WTC11 (cell line): ENCODE measurements around the gene FAM171A1. TPM values are rescaled to one million over a fixed set of nuclear protein-coding genes. Genes with fewer than 3 reads are reported as not detected.
"Not testable (repeated sequence)": the region's sequence is repeated elsewhere in the genome, so short reads cannot be mapped to it uniquely, and the experiment has no call there.

Experiments
- ATAC-seq: fragments of 200-7000 bp; cut with Tn5 transposase; 2 replicates; pipeline ENCODE4 v1.10.0; 2021; ENCODE audit warnings: mild to moderate bottlenecking, moderate library complexity
- CTCF ChIA-PET: fragments of 300-600 bp; sonication (Branson Sonifier 250); formaldehyde crosslinking; loops from one replicate; lab custom pipeline; 2021; ENCODE audit warnings: antibody characterized with exemption; lab: Charles Lee
- POLR2A ChIA-PET: fragments of 350-600 bp; sonication (Branson Sonifier 250); formaldehyde crosslinking; loops from one replicate; lab custom pipeline; 2021; ENCODE audit warnings: antibody characterized with exemption; lab: Charles Lee
- DNase-seq: peaks from one replicate; pipeline ENCODE4 v3.0.0; 2021; ENCODE audit warnings: low spot score
- H3K27ac Mint-ChIP-seq: 2 replicates; pipeline ENCODE4 v1.8.0; 2021; ENCODE audit warnings: mixed read lengths
- H3K27me3 Mint-ChIP-seq: 2 replicates; pipeline ENCODE4 v1.8.0; 2021; ENCODE audit warnings: low read depth, mild to moderate bottlenecking, moderate library complexity, mixed read lengths
- H3K36me3 Mint-ChIP-seq: 2 replicates; pipeline ENCODE4 v1.8.0; 2021; ENCODE audit warnings: mixed read lengths
- H3K4me1 Mint-ChIP-seq: 2 replicates; pipeline ENCODE4 v1.8.0; 2022; ENCODE audit warnings: mixed read lengths
- H3K4me3 Mint-ChIP-seq: 2 replicates; pipeline ENCODE4 v1.8.0; 2021; ENCODE audit warnings: mild to moderate bottlenecking, moderate library complexity, mixed read lengths
- H3K9me3 Mint-ChIP-seq: 2 replicates; pipeline ENCODE4 v1.8.0; 2021; ENCODE audit warnings: mixed read lengths
- CREM ChIP-seq: sonication (generic); formaldehyde crosslinking; IDR thresholded peaks from 2 replicates; pipeline ENCODE4 v1.8.1; 2022; ENCODE audit warnings: mild to moderate bottlenecking, missing genetic modification reagents, moderate library complexity
- ELF4 ChIP-seq: sonication (generic); formaldehyde crosslinking; IDR thresholded peaks from 2 replicates; pipeline ENCODE4 v1.8.1; 2022; ENCODE audit warnings: low read depth, mild to moderate bottlenecking, moderate library complexity, missing genetic modification reagents
- EMX1 ChIP-seq: fragments of 250-450 bp; sonication (Bioruptor Pico); IDR thresholded peaks from 2 replicates; pipeline ENCODE4 v1.8.0; 2021; ENCODE audit warnings: mild to moderate bottlenecking
- FOXK1 ChIP-seq: sonication (generic); formaldehyde crosslinking; IDR thresholded peaks from 2 replicates; pipeline ENCODE4 v1.8.0; 2022; ENCODE audit warnings: mild to moderate bottlenecking, moderate library complexity, missing genetic modification reagents
- GABPB1 ChIP-seq: sonication (generic); formaldehyde crosslinking; IDR thresholded peaks from 2 replicates; pipeline ENCODE4 v1.8.1; 2023; ENCODE audit warnings: mild to moderate bottlenecking, missing genetic modification reagents
- GRHL2 ChIP-seq: fragments of 250-450 bp; sonication (Bioruptor Pico); IDR thresholded peaks from 2 replicates; pipeline ENCODE4 v1.8.0; 2022; ENCODE audit warnings: mild to moderate bottlenecking, moderate library complexity; ENCODE audit not compliant: insufficient replicate concordance, severe bottlenecking
- HMGA2 ChIP-seq: fragments of 250-450 bp; sonication (Bioruptor Pico); IDR thresholded peaks from 2 replicates; pipeline ENCODE4 v1.4.0; 2021; ENCODE audit warnings: mild to moderate bottlenecking, moderate library complexity
- JAZF1 ChIP-seq: fragments of 250-450 bp; sonication (Bioruptor Pico); IDR thresholded peaks from 2 replicates; pipeline ENCODE4 v1.9.0; 2021; ENCODE audit warnings: moderate library complexity, mild to moderate bottlenecking, inconsistent platforms
- JUN ChIP-seq: sonication (generic); formaldehyde crosslinking; IDR thresholded peaks from 2 replicates; pipeline ENCODE4 v1.8.0; 2023; ENCODE audit warnings: mild to moderate bottlenecking, missing genetic modification reagents
- KAT7 ChIP-seq: sonication (generic); formaldehyde crosslinking; IDR thresholded peaks from 2 replicates; pipeline ENCODE4 v1.8.1; 2023; ENCODE audit warnings: missing genetic modification reagents, mild to moderate bottlenecking, borderline replicate concordance
- NR2C2 ChIP-seq: sonication (generic); formaldehyde crosslinking; IDR thresholded peaks from 2 replicates; pipeline ENCODE4 v1.8.0; 2022; ENCODE audit warnings: mild to moderate bottlenecking, missing genetic modification reagents
- RORB ChIP-seq: fragments of 250-450 bp; sonication (Bioruptor Pico); IDR thresholded peaks from 2 replicates; pipeline ENCODE4 v1.9.0; 2021; ENCODE audit warnings: mild to moderate bottlenecking
- TP53 ChIP-seq: sonication (generic); formaldehyde crosslinking; IDR thresholded peaks from 2 replicates; pipeline ENCODE4 v1.8.1; 2023; ENCODE audit warnings: mild to moderate bottlenecking, missing genetic modification reagents
- ZNF232 ChIP-seq: sonication (generic); formaldehyde crosslinking; IDR thresholded peaks from 2 replicates; pipeline ENCODE4 v1.8.0; 2022; ENCODE audit warnings: mild to moderate bottlenecking, missing genetic modification reagents
- ZNF416 ChIP-seq: fragments of 250-450 bp; sonication (Bioruptor Pico); IDR thresholded peaks from 2 replicates; pipeline ENCODE4 v1.9.0; 2021; ENCODE audit warnings: mild to moderate bottlenecking, inconsistent platforms
- ZNF671 ChIP-seq: fragments of 250-450 bp; sonication (Bioruptor Pico); IDR thresholded peaks from 2 replicates; pipeline ENCODE4 v1.8.0; 2021; ENCODE audit warnings: mild to moderate bottlenecking
- total RNA-seq: library from RNA; stranded (reverse); gene quantifications from 3 replicates; pipeline ENCODE4 v1.2.3, GENCODE V29; 2021
- TF ChIP-seq, protein P1 (sequence below): sonication (generic); formaldehyde crosslinking; IDR thresholded peaks from 2 replicates; pipeline ENCODE4 v1.8.0; 2022; ENCODE audit warnings: mild to moderate bottlenecking, missing genetic modification reagents
- TF ChIP-seq, protein P2 (sequence below): sonication (generic); formaldehyde crosslinking; IDR thresholded peaks from 2 replicates; pipeline ENCODE4 v1.8.1; 2023; ENCODE audit warnings: mild to moderate bottlenecking, missing genetic modification reagents, moderate library complexity
- TF ChIP-seq, protein P3 (sequence below): sonication (generic); formaldehyde crosslinking; IDR thresholded peaks from 2 replicates; pipeline ENCODE4 v1.8.0; 2023; ENCODE audit warnings: missing genetic modification reagents
- TF ChIP-seq, protein P4 (sequence below): sonication (generic); formaldehyde crosslinking; IDR thresholded peaks from 2 replicates; pipeline ENCODE4 v1.8.0; 2023; ENCODE audit warnings: mild to moderate bottlenecking, missing genetic modification reagents
- TF ChIP-seq, protein P5 (sequence below): sonication (generic); formaldehyde crosslinking; IDR thresholded peaks from 2 replicates; pipeline ENCODE4 v1.8.1; 2023; ENCODE audit warnings: mild to moderate bottlenecking, missing genetic modification reagents, moderate library complexity

FAM171A1 gene
- total RNA-seq, 1 experiment from 2014 or later, result 33.9 TPM

DNA sequence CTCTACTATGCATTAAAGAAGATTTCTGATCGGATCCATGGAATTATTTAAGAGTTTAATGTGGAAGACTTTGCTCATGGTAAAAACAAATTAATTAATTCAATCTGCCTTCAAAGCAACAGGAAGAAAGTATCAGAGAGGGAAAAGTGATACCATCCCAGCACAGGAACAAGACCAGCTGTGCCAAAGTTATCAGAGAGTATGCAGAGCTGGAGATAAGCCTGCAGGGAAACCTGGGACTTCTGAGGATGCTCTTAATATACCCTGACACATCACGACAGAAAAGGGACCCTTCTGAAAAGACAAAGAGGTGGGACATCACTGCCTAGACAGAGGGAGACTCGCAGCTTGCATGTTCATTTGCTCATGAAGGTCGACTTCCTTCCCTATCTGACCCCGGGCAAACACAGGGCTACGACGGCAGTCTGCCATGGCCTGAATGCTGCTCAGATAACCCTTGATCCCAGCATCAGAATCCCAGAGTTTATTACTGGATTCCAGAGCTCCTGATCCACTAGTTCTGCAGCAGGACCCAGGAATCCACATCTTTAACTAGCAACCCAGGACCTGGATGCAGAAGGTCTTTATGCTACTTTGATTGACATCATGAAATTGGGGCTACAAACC lies 29.5 kb downstream of the FAM171A1 start (continued):
- TF ChIP-seq, protein P1, sequence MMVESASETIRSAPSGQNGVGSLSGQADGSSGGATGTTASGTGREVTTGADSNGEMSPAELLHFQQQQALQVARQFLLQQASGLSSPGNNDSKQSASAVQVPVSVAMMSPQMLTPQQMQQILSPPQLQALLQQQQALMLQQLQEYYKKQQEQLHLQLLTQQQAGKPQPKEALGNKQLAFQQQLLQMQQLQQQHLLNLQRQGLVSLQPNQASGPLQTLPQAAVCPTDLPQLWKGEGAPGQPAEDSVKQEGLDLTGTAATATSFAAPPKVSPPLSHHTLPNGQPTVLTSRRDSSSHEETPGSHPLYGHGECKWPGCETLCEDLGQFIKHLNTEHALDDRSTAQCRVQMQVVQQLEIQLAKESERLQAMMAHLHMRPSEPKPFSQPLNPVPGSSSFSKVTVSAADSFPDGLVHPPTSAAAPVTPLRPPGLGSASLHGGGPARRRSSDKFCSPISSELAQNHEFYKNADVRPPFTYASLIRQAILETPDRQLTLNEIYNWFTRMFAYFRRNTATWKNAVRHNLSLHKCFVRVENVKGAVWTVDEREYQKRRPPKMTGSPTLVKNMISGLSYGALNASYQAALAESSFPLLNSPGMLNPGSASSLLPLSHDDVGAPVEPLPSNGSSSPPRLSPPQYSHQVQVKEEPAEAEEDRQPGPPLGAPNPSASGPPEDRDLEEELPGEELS (CRISPR knock-in tag), result no peak

DNA sequence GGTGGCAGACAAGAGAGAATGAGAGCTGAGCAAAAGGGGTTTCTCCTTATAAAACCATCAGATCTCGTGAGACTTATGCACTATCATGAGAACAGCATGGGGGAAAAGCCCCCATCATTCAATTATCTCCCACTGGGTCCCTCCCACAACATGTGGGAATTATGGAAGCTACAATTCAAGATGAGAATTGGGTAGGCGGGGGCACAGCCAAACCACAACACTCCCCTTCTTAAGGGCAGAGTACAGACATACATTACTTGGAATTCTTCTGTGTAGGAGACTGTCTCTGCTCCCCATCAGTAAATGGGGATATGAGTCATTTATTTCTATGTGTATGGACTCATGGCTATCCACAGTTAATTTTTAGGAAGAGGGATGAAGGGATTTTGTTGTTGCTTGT lies 31.2 kb downstream of the FAM171A1 start:
- Mint-ChIP-seq H3K27me3 (no peaks in the 10 kb centered on the region), H3K4me3 (no peak overlapping the region), H3K36me3 (no peaks in the 10 kb centered on the region), H3K4me1 (peaks cover 3% of the 10 kb centered on the region), H3K9me3 (no peaks in the 10 kb centered on the region), H3K27ac (no peak overlapping the region)
- ChIA-PET CTCF (no interaction called here), POLR2A (no interaction called here)
- no peak for TF ChIP-seq JAZF1 (CRISPR knock-in tag)
- no peak for TF ChIP-seq NR2C2 (CRISPR knock-in tag)
- TF ChIP-seq CREM (CRISPR knock-in tag), result no peak
- TF ChIP-seq ZNF416 (CRISPR knock-in tag), result no peak
- TF ChIP-seq, protein P2, sequence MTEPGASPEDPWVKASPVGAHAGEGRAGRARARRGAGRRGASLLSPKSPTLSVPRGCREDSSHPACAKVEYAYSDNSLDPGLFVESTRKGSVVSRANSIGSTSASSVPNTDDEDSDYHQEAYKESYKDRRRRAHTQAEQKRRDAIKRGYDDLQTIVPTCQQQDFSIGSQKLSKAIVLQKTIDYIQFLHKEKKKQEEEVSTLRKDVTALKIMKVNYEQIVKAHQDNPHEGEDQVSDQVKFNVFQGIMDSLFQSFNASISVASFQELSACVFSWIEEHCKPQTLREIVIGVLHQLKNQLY, result no peak
- no peak for TF ChIP-seq TP53
- no peak for TF ChIP-seq ELF4 (CRISPR knock-in tag)
- DNase-seq (no peak), ATAC-seq (no peak)

DNA sequence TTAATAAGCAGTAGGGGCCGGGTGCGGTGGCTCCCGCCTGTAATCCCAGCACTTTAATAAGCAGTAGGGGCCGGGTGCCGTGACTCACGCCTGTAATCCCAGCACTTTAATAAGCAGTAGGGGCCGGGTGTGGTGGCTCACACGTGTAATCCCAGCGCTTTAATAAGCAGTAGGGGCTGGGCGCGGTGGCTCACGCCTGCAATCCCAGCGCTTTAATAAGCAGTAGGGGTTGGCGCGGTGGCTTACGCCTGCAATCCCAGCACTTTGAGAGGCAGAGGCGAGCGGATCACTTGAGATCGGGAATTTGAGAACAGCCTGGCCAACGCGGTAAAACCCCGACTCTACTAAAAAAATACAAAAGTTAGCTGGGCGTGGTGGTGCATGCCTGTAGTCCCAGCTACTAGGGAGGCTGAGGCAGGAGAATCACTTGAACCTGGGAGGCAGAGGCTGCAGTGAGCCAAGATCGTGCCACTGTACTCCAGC lies 33.6 kb downstream of the FAM171A1 start:
- H3K4me1 Mint-ChIP-seq, result peaks cover 10% of the 10 kb centered on the region
- H3K9me3 Mint-ChIP-seq, H3K4me3 Mint-ChIP-seq, DNase-seq, ATAC-seq, H3K27ac Mint-ChIP-seq, CTCF ChIA-PET, H3K27me3 Mint-ChIP-seq, H3K36me3 Mint-ChIP-seq, POLR2A ChIA-PET: not testable (repeated sequence)

DNA sequence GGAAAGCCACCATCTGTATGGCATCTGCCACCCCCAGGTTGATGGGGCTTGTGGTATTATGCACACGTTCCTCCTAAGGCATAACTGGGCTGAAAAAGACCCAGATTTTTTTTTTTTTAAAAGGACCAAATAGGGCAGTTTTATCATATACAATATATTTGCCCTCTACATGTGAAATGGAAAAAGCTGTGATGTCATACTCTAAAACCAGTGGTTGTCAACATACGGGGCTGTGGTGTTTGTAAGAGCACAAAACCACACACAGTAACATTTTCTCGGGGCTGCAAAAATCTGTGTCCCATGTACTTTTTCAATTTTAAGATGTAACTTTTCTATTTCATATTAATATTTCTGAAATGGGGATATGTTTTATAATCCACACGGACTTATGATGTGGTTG lies 34.9 kb downstream of the FAM171A1 start:
- CTCF ChIA-PET, result no interaction called here
- no peak for TF ChIP-seq GRHL2 (CRISPR knock-in tag)
- no peaks in the 10 kb centered on the region for H3K9me3 Mint-ChIP-seq

DNA sequence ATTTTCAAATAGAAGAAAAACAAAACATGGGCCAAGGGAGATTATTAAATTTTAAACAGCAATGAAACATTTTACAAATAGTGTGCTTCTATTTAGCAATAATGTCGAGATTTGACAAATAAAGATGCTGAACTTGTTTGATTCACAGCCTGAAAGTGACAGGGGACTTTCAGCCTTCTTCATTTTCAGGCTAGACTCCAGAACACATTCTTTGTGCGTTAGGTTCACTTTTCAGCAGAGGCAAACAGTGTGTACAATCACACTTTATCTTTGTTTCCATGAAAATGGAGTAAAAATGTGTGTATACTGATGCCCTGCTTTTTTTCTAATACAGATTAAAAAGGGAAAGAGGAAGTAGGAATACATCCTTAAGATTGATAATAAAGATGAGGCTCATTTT lies 35.6 kb downstream of the FAM171A1 start:
- ChIA-PET POLR2A (no interaction called here), CTCF (no interaction called here)
- no peaks in the 10 kb centered on the region for H3K9me3 Mint-ChIP-seq
- no peaks in the 10 kb centered on the region for H3K36me3 Mint-ChIP-seq
- H3K4me3 Mint-ChIP-seq, result no peak overlapping the region
- H3K27ac Mint-ChIP-seq, result no peak overlapping the region
- no peak for DNase-seq
- ATAC-seq, result no peak
- H3K27me3 Mint-ChIP-seq, result no peaks in the 10 kb centered on the region
- peaks cover 10% of the 10 kb centered on the region for H3K4me1 Mint-ChIP-seq
- TF ChIP-seq JUN (no peak), FOXK1 (CRISPR knock-in tag) (no peak), ZNF671 (no peak), GABPB1 (CRISPR knock-in tag) (no peak), JAZF1 (CRISPR knock-in tag) (no peak), EMX1 (no peak), RORB (no peak), ZNF232 (CRISPR knock-in tag) (no peak), HMGA2 (CRISPR knock-in tag) (no peak), ZNF416 (CRISPR knock-in tag) (no peak), KAT7 (CRISPR knock-in tag) (no peak)
- TF ChIP-seq, protein P3, sequence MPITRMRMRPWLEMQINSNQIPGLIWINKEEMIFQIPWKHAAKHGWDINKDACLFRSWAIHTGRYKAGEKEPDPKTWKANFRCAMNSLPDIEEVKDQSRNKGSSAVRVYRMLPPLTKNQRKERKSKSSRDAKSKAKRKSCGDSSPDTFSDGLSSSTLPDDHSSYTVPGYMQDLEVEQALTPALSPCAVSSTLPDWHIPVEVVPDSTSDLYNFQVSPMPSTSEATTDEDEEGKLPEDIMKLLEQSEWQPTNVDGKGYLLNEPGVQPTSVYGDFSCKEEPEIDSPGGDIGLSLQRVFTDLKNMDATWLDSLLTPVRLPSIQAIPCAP (CRISPR knock-in tag), result no peak
- TF ChIP-seq, protein P4, sequence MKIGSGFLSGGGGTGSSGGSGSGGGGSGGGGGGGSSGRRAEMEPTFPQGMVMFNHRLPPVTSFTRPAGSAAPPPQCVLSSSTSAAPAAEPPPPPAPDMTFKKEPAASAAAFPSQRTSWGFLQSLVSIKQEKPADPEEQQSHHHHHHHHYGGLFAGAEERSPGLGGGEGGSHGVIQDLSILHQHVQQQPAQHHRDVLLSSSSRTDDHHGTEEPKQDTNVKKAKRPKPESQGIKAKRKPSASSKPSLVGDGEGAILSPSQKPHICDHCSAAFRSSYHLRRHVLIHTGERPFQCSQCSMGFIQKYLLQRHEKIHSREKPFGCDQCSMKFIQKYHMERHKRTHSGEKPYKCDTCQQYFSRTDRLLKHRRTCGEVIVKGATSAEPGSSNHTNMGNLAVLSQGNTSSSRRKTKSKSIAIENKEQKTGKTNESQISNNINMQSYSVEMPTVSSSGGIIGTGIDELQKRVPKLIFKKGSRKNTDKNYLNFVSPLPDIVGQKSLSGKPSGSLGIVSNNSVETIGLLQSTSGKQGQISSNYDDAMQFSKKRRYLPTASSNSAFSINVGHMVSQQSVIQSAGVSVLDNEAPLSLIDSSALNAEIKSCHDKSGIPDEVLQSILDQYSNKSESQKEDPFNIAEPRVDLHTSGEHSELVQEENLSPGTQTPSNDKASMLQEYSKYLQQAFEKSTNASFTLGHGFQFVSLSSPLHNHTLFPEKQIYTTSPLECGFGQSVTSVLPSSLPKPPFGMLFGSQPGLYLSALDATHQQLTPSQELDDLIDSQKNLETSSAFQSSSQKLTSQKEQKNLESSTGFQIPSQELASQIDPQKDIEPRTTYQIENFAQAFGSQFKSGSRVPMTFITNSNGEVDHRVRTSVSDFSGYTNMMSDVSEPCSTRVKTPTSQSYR (CRISPR knock-in tag), result no peak
- TF ChIP-seq, protein P5, sequence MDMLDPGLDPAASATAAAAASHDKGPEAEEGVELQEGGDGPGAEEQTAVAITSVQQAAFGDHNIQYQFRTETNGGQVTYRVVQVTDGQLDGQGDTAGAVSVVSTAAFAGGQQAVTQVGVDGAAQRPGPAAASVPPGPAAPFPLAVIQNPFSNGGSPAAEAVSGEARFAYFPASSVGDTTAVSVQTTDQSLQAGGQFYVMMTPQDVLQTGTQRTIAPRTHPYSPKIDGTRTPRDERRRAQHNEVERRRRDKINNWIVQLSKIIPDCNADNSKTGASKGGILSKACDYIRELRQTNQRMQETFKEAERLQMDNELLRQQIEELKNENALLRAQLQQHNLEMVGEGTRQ (CRISPR knock-in tag), result no peak

More for the DNA sequence above, 34.9 kb downstream of the FAM171A1 start:
- H3K27ac Mint-ChIP-seq, result no peak overlapping the region
- H3K4me3 Mint-ChIP-seq, result no peak overlapping the region
- DNase-seq (no peak), ATAC-seq (no peak)
- peaks cover 10% of the 10 kb centered on the region for H3K4me1 Mint-ChIP-seq
- POLR2A ChIA-PET, result interaction anchor here (0.6 kb wide), 1 partner anchor 1920 kb away, joined by 3 read pairs; no protein-coding TSS in a partner anchor
- no peaks in the 10 kb centered on the region for H3K27me3 Mint-ChIP-seq
- H3K36me3 Mint-ChIP-seq, result no peaks in the 10 kb centered on the region
